OCI-LY1 (cell line): ENCODE data around the gene FREM3.

Experiments
- H2AFZ ChIP-seq: fragments of 200-600 bp; sonication (generic), shearing (Covaris generic); 2 replicates; pipeline ENCODE4 v1.6.0; 2014; ENCODE audit warnings: antibody characterized with exemption, mild to moderate bottlenecking, low read length
- H3F3A ChIP-seq: fragments of 200-600 bp; sonication (generic), shearing (Covaris generic); 2 replicates; pipeline ENCODE4 v1.6.0; 2014; ENCODE audit warnings: mild to moderate bottlenecking, antibody characterized with exemption, low read length, moderate library complexity; ENCODE audit not compliant: insufficient read depth
- H3K27ac ChIP-seq: fragments of 200-600 bp; sonication (generic); 2 replicates; pipeline ENCODE4 v1.5.1; 2014; ENCODE audit warnings: low read length, mixed run types, mild to moderate bottlenecking, low read depth; ENCODE audit not compliant: poor library complexity, severe bottlenecking
- H3K27me3 ChIP-seq: fragments of 200-600 bp; sonication (generic); 2 replicates; pipeline ENCODE4 v1.6.0; 2014; ENCODE audit warnings: antibody characterized with exemption, mild to moderate bottlenecking, low read length, moderate library complexity; ENCODE audit not compliant: insufficient read depth
- H3K36me3 ChIP-seq: fragments of 200-600 bp; sonication (generic); 2 replicates; pipeline ENCODE4 v1.6.1; 2014; ENCODE audit warnings: mild to moderate bottlenecking, antibody characterized with exemption, low read length, moderate library complexity, mixed read lengths; ENCODE audit not compliant: insufficient read depth
- H3K4me1 ChIP-seq: fragments of 200-600 bp; sonication (generic); 2 replicates; pipeline ENCODE4 v1.5.1; 2014; ENCODE audit warnings: mild to moderate bottlenecking, low read length, moderate library complexity; ENCODE audit not compliant: insufficient read depth, severe bottlenecking
- H3K4me2 ChIP-seq: fragments of 200-600 bp; sonication (generic), shearing (Covaris generic); 2 replicates; pipeline ENCODE4 v1.6.1; 2014; ENCODE audit warnings: low read length
- H3K4me3 ChIP-seq: fragments of 200-600 bp; sonication (generic); 2 replicates; pipeline ENCODE4 v1.5.1; 2014; ENCODE audit warnings: low read length, low read depth, mild to moderate bottlenecking, mixed read lengths; ENCODE audit not compliant: poor library complexity, severe bottlenecking
- H3K79me2 ChIP-seq: fragments of 200-600 bp; shearing (Covaris generic); 2 replicates; pipeline ENCODE4 v1.6.1; 2016; ENCODE audit warnings: mixed run types, low read length, mixed read lengths; ENCODE audit not compliant: insufficient read depth
- H3K9ac ChIP-seq: fragments of 200-600 bp; sonication (generic), shearing (Covaris generic); 2 replicates; pipeline ENCODE4 v1.6.1; 2014; ENCODE audit warnings: mild to moderate bottlenecking, low read length, mixed read lengths
- H3K9me2 ChIP-seq: fragments of 200-600 bp; sonication (generic), shearing (Covaris generic); 2 replicates; pipeline ENCODE4 v1.6.1; 2014; ENCODE audit warnings: low read depth, mild to moderate bottlenecking, low read length, mixed read lengths
- H3K9me3 ChIP-seq: fragments of 200-600 bp; shearing (Covaris generic); 2 replicates; pipeline ENCODE4 v1.6.1; 2014; ENCODE audit warnings: low read length, mixed read lengths
- H4K20me1 ChIP-seq: fragments of 200-600 bp; sonication (generic), shearing (Covaris generic); 2 replicates; pipeline ENCODE4 v1.6.0; 2016; ENCODE audit warnings: mild to moderate bottlenecking, low read length; ENCODE audit not compliant: insufficient read depth
- CTCF ChIP-seq: fragments of 200-600 bp; sonication (generic), shearing (Covaris generic); IDR thresholded peaks from 2 replicates; pipeline ENCODE4 v1.5.1; 2017; ENCODE audit warnings: mild to moderate bottlenecking, antibody characterized with exemption, low read length, moderate library complexity, mixed read lengths
- EZH2 ChIP-seq: fragments of 200-600 bp; sonication (generic), shearing (Covaris generic); IDR thresholded peaks from 2 replicates; pipeline ENCODE4 v1.8.0; 2017; ENCODE audit warnings: borderline replicate concordance, mixed run types, mild to moderate bottlenecking, antibody characterized with exemption, low read length, moderate library complexity, mixed read lengths

FREM3 gene

GRCh38 chr4:143633833-143634232 lies 66.6 kb downstream of the FREM3 start:
- no peak for TF ChIP-seq EZH2
- TF ChIP-seq CTCF = no peak

GRCh38 chr4:143626134-143626911 lies 74.2 kb downstream of the FREM3 start:
- no peaks in the 10 kb centered on the region for H4K20me1 ChIP-seq
- no peaks in the 10 kb centered on the region for H3K79me2 ChIP-seq
- H2AFZ ChIP-seq = no peak overlapping the region
- no peaks in the 10 kb centered on the region for H3K4me1 ChIP-seq
- H3K4me3 ChIP-seq = no peak overlapping the region
- H3K9me2 ChIP-seq = no peaks in the 10 kb centered on the region
- no peak for TF ChIP-seq EZH2
- no peak for TF ChIP-seq CTCF
- H3F3A ChIP-seq = no peaks in the 10 kb centered on the region
- no peaks in the 10 kb centered on the region for H3K9me3 ChIP-seq
- no peak overlapping the region for H3K9ac ChIP-seq
- no peak overlapping the region for H3K27ac ChIP-seq
- no peak overlapping the region for H3K4me2 ChIP-seq
- H3K36me3 ChIP-seq = no peaks in the 10 kb centered on the region
- H3K27me3 ChIP-seq = no peaks in the 10 kb centered on the region

More at GRCh38 chr4:143633833-143634232, 66.6 kb downstream of the FREM3 start:
- H3K9ac ChIP-seq = no peak overlapping the region
- H3K79me2 ChIP-seq = no peaks in the 10 kb centered on the region
- H3K4me3 ChIP-seq = no peak overlapping the region
- H3F3A ChIP-seq = no peaks in the 10 kb centered on the region
- no peaks in the 10 kb centered on the region for H3K9me3 ChIP-seq
- no peaks in the 10 kb centered on the region for H3K36me3 ChIP-seq
- no peaks in the 10 kb centered on the region for H3K9me2 ChIP-seq
- H2AFZ ChIP-seq = no peak overlapping the region
- no peaks in the 10 kb centered on the region for H3K4me1 ChIP-seq
- no peaks in the 10 kb centered on the region for H3K27me3 ChIP-seq
- no peak overlapping the region for H3K4me2 ChIP-seq
- no peak overlapping the region for H3K27ac ChIP-seq
- H4K20me1 ChIP-seq = no peaks in the 10 kb centered on the region

GRCh38 chr4:143625632-143626031 lies 74.8 kb downstream of the FREM3 start:
- Histone ChIP-seq H3K4me2 (no peak overlapping the region), H2AFZ (no peak overlapping the region), H3K79me2 (no peaks in the 10 kb centered on the region), H3K4me3 (no peak overlapping the region), H3K27me3 (no peaks in the 10 kb centered on the region), H3K4me1 (no peaks in the 10 kb centered on the region), H4K20me1 (no peaks in the 10 kb centered on the region), H3K9me3 (no peaks in the 10 kb centered on the region), H3F3A (no peaks in the 10 kb centered on the region), H3K36me3 (no peaks in the 10 kb centered on the region), H3K9me2 (no peaks in the 10 kb centered on the region), H3K9ac (no peak overlapping the region), H3K27ac (no peak overlapping the region)
- TF ChIP-seq CTCF (no peak), EZH2 (no peak)
